Stomach (tissue), 9 donors: Measurements from ENCODE around the gene TACC3. TPM values are rescaled to one million over a fixed set of nuclear protein-coding genes. Genes with fewer than 3 reads are reported as not detected.

Experiments
- DNase-seq, 2 donors: peaks; one replicate each; pipeline versions ENCODE4 v3.0.0 to v3.0.0-alpha.2; 2013 to 2019
- H3K27ac ChIP-seq, 5 donors: fragments of 200-600 bp in 4 of 5; sonication (generic) in 4 of 5; one replicate each; pipeline ENCODE4 v1.5.1; 2013 to 2019; ENCODE audit warnings: mild to moderate bottlenecking in 1 of 5, moderate library complexity in 1 of 5
- H3K27me3 ChIP-seq, 3 donors: fragments of 200-600 bp; sonication (generic); one replicate each; pipeline ENCODE4 v1.5.1; 2017 to 2019; ENCODE audit warnings: mixed run types in 1 of 3
- H3K36me3 ChIP-seq, 4 donors: fragments of 200-600 bp; sonication (generic); 1 replicate in 3 of 4; 2 replicates in 1 of 4; pipeline ENCODE4 v1.5.1; 2016 to 2019
- H3K4me1 ChIP-seq, 4 donors: fragments of 200-600 bp; sonication (generic); one replicate each; pipeline ENCODE4 v1.5.1; 2016 to 2019
- H3K4me3 ChIP-seq, 4 donors: fragments of 200-600 bp; sonication (generic) in 3 of 4; one replicate each; pipeline ENCODE4 v1.5.1; 2016 to 2019; ENCODE audit warnings: mild to moderate bottlenecking in 1 of 4
- H3K9me3 ChIP-seq, 4 donors: fragments of 200-600 bp; sonication (generic); one replicate each; pipeline ENCODE4 v1.5.1; 2016 to 2019
- EP300 ChIP-seq: sonication (generic); formaldehyde crosslinking; IDR thresholded peaks from one replicate; pipeline ENCODE4 v1.6.1; 2017; ENCODE audit warnings: antibody characterized with exemption
- POLR2A ChIP-seq, 4 donors: fragments of 450-650 bp; IDR thresholded peaks; one replicate each; pipeline ENCODE4 v1.6.1; 2016; ENCODE audit warnings: antibody characterized with exemption in 4 of 4, control low read depth in 2 of 4, mild to moderate bottlenecking in 1 of 4, moderate library complexity in 1 of 4
- POLR2AphosphoS5 ChIP-seq, 3 donors: sonication (generic); formaldehyde crosslinking; IDR thresholded peaks; one replicate each; pipeline ENCODE4 v1.6.1; 2016; ENCODE audit warnings: antibody characterized with exemption in 3 of 3
- WGBS, 5 donors: extraction: QIAGEN DNeasy Blood & Tissue Kit in 3 of 5; methylation state at CpG; one replicate each; pipeline versions ENCODE4 v1.1.5 to v1.1.7; 2013 to 2018; 5-methylcytosine and 5-hydroxymethylcytosine counted together
- intact Hi-C: fragments of 100-400 bp; cut with DNase I; formaldehyde crosslinking; loops from one replicate; pipeline ENCODE4 v1.15.1; 2023; ENCODE audit warnings: low total_unique reads
- polyA plus RNA-seq, 3 donors: library from polyadenylated mRNA; stranded (reverse); fragments of 200-250 nt; gene quantifications; one replicate each; pipeline ENCODE4 v1.2.3, GENCODE V29; 2013
- total RNA-seq, 5 donors: library from RNA; depleted of rRNA; stranded (reverse); fragments of >200 nt; gene quantifications; one replicate each; pipeline versions ENCODE4 v1.1.0 to v1.2.3, GENCODE V29; 2014 to 2016
- TF ChIP-seq, protein P1 (sequence below), 7 experiments: fragments of 450-650 bp in 4 of 7; fragments of 200-600 bp in 3 of 7; sonication (generic) in 3 of 7; IDR thresholded peaks; one replicate each; pipeline ENCODE4 v1.5.1; 2016 to 2019; ENCODE audit warnings: antibody characterized with exemption in 7 of 7, control low read depth in 2 of 7, mild to moderate bottlenecking in 1 of 7
- donor health status: healthy with polysubstance abuse.
- donor health status: Bipolar disorder and iron deficiency.
- donor health status: healthy.

The TACC3 gene
- total and polyA plus RNA-seq, 8 donors: 7.2 to 74.1 (median 24.8) TPM

DNA sequence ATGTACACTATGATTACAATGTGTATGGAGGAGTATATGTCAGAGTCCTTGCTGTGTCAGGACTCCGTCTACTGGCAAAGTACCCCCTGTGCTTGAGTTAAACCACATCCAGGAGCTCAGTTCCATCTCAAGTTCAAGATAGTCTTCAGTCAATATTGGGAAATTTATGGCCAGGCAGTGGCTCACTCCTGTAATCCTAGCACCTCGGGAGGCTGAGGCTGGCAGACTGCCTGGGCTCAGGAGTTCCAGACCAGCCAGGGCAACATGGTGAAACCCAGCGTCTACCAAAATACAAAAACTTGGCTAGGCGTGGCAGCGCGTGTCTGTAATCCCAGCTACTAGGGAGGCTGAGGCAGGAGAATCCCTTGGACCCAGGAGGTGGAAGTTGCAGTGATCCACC, 15.0 kb upstream of the TACC3 start:
- Histone ChIP-seq H3K27me3 (no peaks in the 10 kb centered on the region), H3K27ac (no peak overlapping the region), H3K9me3 (no peaks in the 10 kb centered on the region), H3K36me3 (peaks cover 13 to 52% (median 44%) of the 10 kb centered on the region in 4 donors), H3K4me1 (peaks cover 31 to 80% (median 52%) of the 10 kb centered on the region in 4 donors), H3K4me3 (no peak overlapping the region)
- intact Hi-C loops: no loop called here
- TF ChIP-seq POLR2AphosphoS5 (IDR thresholded peaks at IDR 0.05) (no peak), POLR2A (IDR thresholded peaks at IDR 0.05) (no peak), EP300 (no peak)
- TF ChIP-seq, protein P1, sequence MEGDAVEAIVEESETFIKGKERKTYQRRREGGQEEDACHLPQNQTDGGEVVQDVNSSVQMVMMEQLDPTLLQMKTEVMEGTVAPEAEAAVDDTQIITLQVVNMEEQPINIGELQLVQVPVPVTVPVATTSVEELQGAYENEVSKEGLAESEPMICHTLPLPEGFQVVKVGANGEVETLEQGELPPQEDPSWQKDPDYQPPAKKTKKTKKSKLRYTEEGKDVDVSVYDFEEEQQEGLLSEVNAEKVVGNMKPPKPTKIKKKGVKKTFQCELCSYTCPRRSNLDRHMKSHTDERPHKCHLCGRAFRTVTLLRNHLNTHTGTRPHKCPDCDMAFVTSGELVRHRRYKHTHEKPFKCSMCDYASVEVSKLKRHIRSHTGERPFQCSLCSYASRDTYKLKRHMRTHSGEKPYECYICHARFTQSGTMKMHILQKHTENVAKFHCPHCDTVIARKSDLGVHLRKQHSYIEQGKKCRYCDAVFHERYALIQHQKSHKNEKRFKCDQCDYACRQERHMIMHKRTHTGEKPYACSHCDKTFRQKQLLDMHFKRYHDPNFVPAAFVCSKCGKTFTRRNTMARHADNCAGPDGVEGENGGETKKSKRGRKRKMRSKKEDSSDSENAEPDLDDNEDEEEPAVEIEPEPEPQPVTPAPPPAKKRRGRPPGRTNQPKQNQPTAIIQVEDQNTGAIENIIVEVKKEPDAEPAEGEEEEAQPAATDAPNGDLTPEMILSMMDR (IDR thresholded peaks at IDR 0.05): no peak
- DNase-seq: no peak
- WGBS, 5 donors: 69 to 82% (median 77%) methylated on average over 6 of the region's 6 CpGs

DNA sequence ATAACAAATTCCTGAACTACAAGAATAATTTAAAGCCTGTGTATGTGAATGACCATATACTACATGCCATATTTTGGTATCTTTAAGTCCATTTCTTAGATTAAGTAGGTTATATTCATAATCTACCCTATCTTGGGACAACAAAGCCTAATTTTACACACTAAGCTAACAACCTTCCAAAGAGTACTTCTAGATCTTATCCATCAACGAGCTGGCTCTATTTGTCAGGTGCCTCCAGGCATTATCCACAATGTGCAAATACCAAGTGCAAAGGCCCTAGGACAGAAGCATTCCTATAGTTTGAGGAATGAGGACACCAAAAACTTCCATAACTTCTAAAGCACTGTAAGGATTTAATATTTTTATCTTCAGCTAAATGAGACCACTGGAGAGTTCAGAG, 12.7 kb upstream of the TACC3 start:
- no peaks in the 10 kb centered on the region for H3K27me3 ChIP-seq
- no peak for DNase-seq
- intact Hi-C loops: no loop called here
- H3K4me3 ChIP-seq: no peak overlapping the region
- H3K36me3 ChIP-seq: peaks cover 0 to 30% (median 22%) of the 10 kb centered on the region in 4 donors
- TF ChIP-seq POLR2A (IDR thresholded peaks at IDR 0.05) (no peak), POLR2AphosphoS5 (IDR thresholded peaks at IDR 0.05) (no peak), EP300 (no peak)
- TF ChIP-seq, protein P1 (IDR thresholded peaks at IDR 0.05): no peak
- no peaks in the 10 kb centered on the region for H3K9me3 ChIP-seq
- 17 to 34% (median 22%) methylated on average over 1 of the region's 1 CpG for WGBS, 5 donors
- H3K27ac ChIP-seq: peak overlapping the region in 1 of 5 donors; percentile 21
- H3K4me1 ChIP-seq: peaks cover 37 to 69% (median 54%) of the 10 kb centered on the region in 4 donors

DNA sequence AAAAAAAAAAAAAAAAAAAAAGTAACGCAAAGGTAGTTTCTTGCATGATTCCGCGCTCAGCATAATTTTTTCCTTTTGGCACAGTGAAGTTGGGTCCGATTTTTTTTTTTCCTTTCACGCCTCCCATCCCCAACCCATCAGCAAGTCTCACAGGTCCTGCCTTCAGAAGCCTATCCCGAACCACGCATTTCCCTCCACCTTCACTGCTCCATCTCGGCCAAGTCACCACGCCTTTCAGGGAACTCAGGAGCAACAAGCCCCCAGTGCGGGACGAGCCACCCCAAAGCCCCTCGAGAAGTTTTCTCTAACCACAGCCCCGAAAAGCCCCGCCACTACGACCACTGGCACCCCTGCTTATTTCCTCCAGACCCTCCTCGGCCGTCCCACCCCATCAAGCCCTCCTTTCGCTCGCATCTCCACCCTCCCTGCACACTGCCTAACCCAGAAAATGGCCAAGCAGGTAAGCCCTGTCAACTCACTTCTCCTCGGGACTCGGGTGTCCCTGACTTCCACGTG, 10.2 kb upstream of the TACC3 start:
- Histone ChIP-seq H3K4me3 (peak overlapping the region; percentile 78 to 93 (median 88)), H3K4me1 (peaks cover 57 to 74% (median 64%) of the 10 kb centered on the region in 4 donors), H3K36me3 (peaks cover 0 to 17% (median 10%) of the 10 kb centered on the region in 4 donors), H3K9me3 (no peaks in the 10 kb centered on the region), H3K27me3 (no peaks in the 10 kb centered on the region), H3K27ac (peak overlapping the region; percentile 96 to 100 (median 98))
- intact Hi-C loops: no loop called here
- WGBS, 5 donors: 7 to 13% (median 9%) methylated on average over 22 of the region's 22 CpGs
- DNase-seq: no peak
- no peak for TF ChIP-seq POLR2AphosphoS5 (IDR thresholded peaks at IDR 0.05)
- TF ChIP-seq, protein P1 (IDR thresholded peaks at IDR 0.05): no peak
- TF ChIP-seq POLR2A (IDR thresholded peaks at IDR 0.05): no peak
- TF ChIP-seq EP300: no peak

DNA sequence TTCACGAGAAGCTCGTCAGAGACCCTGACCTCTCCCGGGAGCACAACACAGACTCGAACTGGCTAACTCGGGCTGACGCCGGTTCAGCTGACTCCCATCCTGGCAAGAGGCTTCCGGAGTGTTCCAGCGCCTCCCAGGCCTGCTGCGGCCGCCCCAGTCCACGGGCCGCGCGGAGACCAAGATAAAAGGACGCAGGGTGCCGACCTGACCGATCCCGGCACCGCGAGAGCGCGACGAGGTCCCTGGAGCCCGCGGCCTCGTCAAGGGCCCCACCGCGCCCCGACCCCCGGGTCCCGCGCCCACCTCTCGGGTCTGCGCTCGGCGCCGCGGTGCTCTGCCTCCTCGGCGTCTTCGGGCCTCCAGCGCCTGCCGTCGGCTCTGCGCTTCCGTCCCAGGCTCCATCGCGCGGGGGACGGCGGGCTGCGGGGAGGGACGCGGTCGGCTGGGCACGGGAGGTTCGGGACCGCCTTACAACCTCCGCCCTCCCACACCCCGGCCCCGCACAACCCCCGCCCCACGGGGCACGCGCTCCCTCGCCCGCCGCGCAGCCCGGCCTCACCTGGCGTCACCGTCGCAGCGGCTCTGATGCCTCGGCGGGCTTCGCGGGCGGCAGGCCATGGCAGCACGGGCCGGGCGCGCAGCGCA, 9.6 kb upstream of the TACC3 start:
- peaks cover 0 to 17% (median 10%) of the 10 kb centered on the region in 4 donors for H3K36me3 ChIP-seq
- 0 to 1% (median 1%) methylated on average over 23 to 85 of the region's 85 CpGs for WGBS, 5 donors

More for the DNA sequence above, 9.6 kb upstream of the TACC3 start:
- Histone ChIP-seq H3K27ac (peak overlapping the region; percentile 96 to 100 (median 98)), H3K4me3 (peak overlapping the region; percentile 78 to 93 (median 88)), H3K9me3 (no peaks in the 10 kb centered on the region), H3K4me1 (peaks cover 60 to 76% (median 67%) of the 10 kb centered on the region in 4 donors), H3K27me3 (no peaks in the 10 kb centered on the region)
- peak; percentile 52 to 81 for DNase-seq
- intact Hi-C loops: no loop called here
- TF ChIP-seq POLR2A (IDR thresholded peaks at IDR 0.05) (no peak), POLR2AphosphoS5 (IDR thresholded peaks at IDR 0.05) (peak in 1 of 3 donors; percentile 16)
